HUES48 (cell line): ENCODE data around the gene PTPRJ.

Experiments used
- H3K27ac ChIP-seq: one replicate; pipeline ENCODE4 v1.7.0; 2013; ENCODE audit warnings: low read depth, low read length, inconsistent platforms
- H3K27me3 ChIP-seq: 2 replicates; pipeline ENCODE4 v1.6.1; 2013; ENCODE audit warnings: mild to moderate bottlenecking, low read length; ENCODE audit not compliant: control insufficient read depth, insufficient read depth
- H3K36me3 ChIP-seq: 2 replicates; pipeline ENCODE4 v1.6.1; 2013; ENCODE audit warnings: low read length; ENCODE audit not compliant: control insufficient read depth, insufficient read depth
- H3K4me1 ChIP-seq: 2 replicates; pipeline ENCODE4 v1.6.1; 2013; ENCODE audit warnings: mild to moderate bottlenecking, low read length; ENCODE audit not compliant: control insufficient read depth, insufficient read depth
- H3K4me3 ChIP-seq: 2 replicates; pipeline ENCODE4 v1.5.1; 2013; ENCODE audit warnings: mild to moderate bottlenecking, low read depth, low read length
- H3K9ac ChIP-seq: 2 replicates; pipeline ENCODE4 v1.6.1; 2013; ENCODE audit warnings: mild to moderate bottlenecking, low read depth, low read length, moderate library complexity
- H3K9me3 ChIP-seq: 2 replicates; pipeline ENCODE4 v1.6.1; 2013; ENCODE audit warnings: low read length; ENCODE audit not compliant: control insufficient read depth, insufficient read depth

The PTPRJ gene

GRCh38 chr11:48103621-48104567 is 123.5 kb downstream of the PTPRJ start:
- H3K4me3 ChIP-seq: no peak overlapping the region
- no peaks in the 10 kb centered on the region for H3K27me3 ChIP-seq
- H3K9ac ChIP-seq: no peak overlapping the region
- peaks cover 21% of the 10 kb centered on the region for H3K4me1 ChIP-seq
- H3K36me3 ChIP-seq: no peaks in the 10 kb centered on the region
- H3K27ac ChIP-seq: peak overlapping the region; percentile 51
- no peaks in the 10 kb centered on the region for H3K9me3 ChIP-seq

- H3K9ac ChIP-seq: no peak overlapping the region
- H3K4me1 ChIP-seq: peaks cover 25% of the 10 kb centered on the region
Measured at GRCh38 chr11:48104568-48104924, 124.2 kb downstream of the PTPRJ start.

GRCh38 chr11:48105096-48105990 is 125.0 kb downstream of the PTPRJ start:
- Histone ChIP-seq H3K27me3 (no peaks in the 10 kb centered on the region), H3K4me1 (peaks cover 28% of the 10 kb centered on the region)

More at GRCh38 chr11:48104568-48104924, 124.2 kb downstream of the PTPRJ start:
- no peak overlapping the region for H3K4me3 ChIP-seq
- H3K9me3 ChIP-seq: no peaks in the 10 kb centered on the region
- H3K36me3 ChIP-seq: no peaks in the 10 kb centered on the region
- H3K27ac ChIP-seq: peak overlapping the region; percentile 16
- no peaks in the 10 kb centered on the region for H3K27me3 ChIP-seq

GRCh38 chr11:48106166-48106565 is 125.8 kb downstream of the PTPRJ start:
- H3K9me3 ChIP-seq: no peaks in the 10 kb centered on the region
- H3K4me1 ChIP-seq: peaks cover 28% of the 10 kb centered on the region
- H3K36me3 ChIP-seq: no peaks in the 10 kb centered on the region
- H3K4me3 ChIP-seq: no peak overlapping the region
- H3K27ac ChIP-seq: no peak overlapping the region
- H3K27me3 ChIP-seq: no peaks in the 10 kb centered on the region
- H3K9ac ChIP-seq: no peak overlapping the region

More at GRCh38 chr11:48105096-48105990, 125.0 kb downstream of the PTPRJ start:
- Histone ChIP-seq H3K9me3 (no peaks in the 10 kb centered on the region), H3K36me3 (no peaks in the 10 kb centered on the region), H3K9ac (no peak overlapping the region), H3K4me3 (no peak overlapping the region), H3K27ac (no peak overlapping the region)

GRCh38 chr11:48107188-48107704 is 126.9 kb downstream of the PTPRJ start:
- H3K27ac ChIP-seq: no peak overlapping the region
- H3K9me3 ChIP-seq: no peaks in the 10 kb centered on the region
- H3K9ac ChIP-seq: no peak overlapping the region
- H3K27me3 ChIP-seq: no peaks in the 10 kb centered on the region
- H3K4me1 ChIP-seq: peaks cover 20% of the 10 kb centered on the region
- H3K4me3 ChIP-seq: no peak overlapping the region
- H3K36me3 ChIP-seq: no peaks in the 10 kb centered on the region

GRCh38 chr11:48108231-48109045 is 128.1 kb downstream of the PTPRJ start:
- H3K27ac ChIP-seq: no peak overlapping the region
- H3K4me1 ChIP-seq: peaks cover 20% of the 10 kb centered on the region
- H3K36me3 ChIP-seq: no peaks in the 10 kb centered on the region
- H3K9ac ChIP-seq: no peak overlapping the region
- no peaks in the 10 kb centered on the region for H3K27me3 ChIP-seq
- no peaks in the 10 kb centered on the region for H3K9me3 ChIP-seq
- no peak overlapping the region for H3K4me3 ChIP-seq

- H3K36me3 ChIP-seq: no peaks in the 10 kb centered on the region
- H3K27me3 ChIP-seq: no peaks in the 10 kb centered on the region
- no peak overlapping the region for H3K9ac ChIP-seq
- no peak overlapping the region for H3K4me3 ChIP-seq
- no peaks in the 10 kb centered on the region for H3K9me3 ChIP-seq
- H3K27ac ChIP-seq: no peak overlapping the region
- peaks cover 15% of the 10 kb centered on the region for H3K4me1 ChIP-seq
Measured at GRCh38 chr11:48109046-48109666, 128.8 kb downstream of the PTPRJ start.

- H3K4me3 ChIP-seq: no peak overlapping the region
- no peak overlapping the region for H3K9ac ChIP-seq
- H3K27ac ChIP-seq: no peak overlapping the region
- no peaks in the 10 kb centered on the region for H3K9me3 ChIP-seq
- H3K4me1 ChIP-seq: peaks cover 7% of the 10 kb centered on the region
- no peaks in the 10 kb centered on the region for H3K36me3 ChIP-seq
- no peaks in the 10 kb centered on the region for H3K27me3 ChIP-seq
Measured at GRCh38 chr11:48110509-48110766, 130.1 kb downstream of the PTPRJ start.

- no peak overlapping the region for H3K27ac ChIP-seq
- H3K36me3 ChIP-seq: no peaks in the 10 kb centered on the region
- H3K9me3 ChIP-seq: no peaks in the 10 kb centered on the region
- H3K4me1 ChIP-seq: peaks cover 7% of the 10 kb centered on the region
- H3K4me3 ChIP-seq: no peak overlapping the region
- H3K9ac ChIP-seq: no peak overlapping the region
- no peaks in the 10 kb centered on the region for H3K27me3 ChIP-seq
Measured at GRCh38 chr11:48111891-48112290, 131.5 kb downstream of the PTPRJ start.

GRCh38 chr11:48114740-48115139 is 134.4 kb downstream of the PTPRJ start:
- Histone ChIP-seq H3K36me3 (no peaks in the 10 kb centered on the region), H3K4me1 (peaks cover 1% of the 10 kb centered on the region)

More at GRCh38 chr11:48114740-48115139, 134.4 kb downstream of the PTPRJ start:
- no peak overlapping the region for H3K4me3 ChIP-seq
- no peak overlapping the region for H3K9ac ChIP-seq
- H3K9me3 ChIP-seq: no peaks in the 10 kb centered on the region
- no peaks in the 10 kb centered on the region for H3K27me3 ChIP-seq
- no peak overlapping the region for H3K27ac ChIP-seq
